K562 (cell line): ENCODE measurements around the gene SLC4A2. TPM values are rescaled to one million over a fixed set of nuclear protein-coding genes. Genes with fewer than 3 reads are reported as not detected.

Experiments used
- ADNP ChIP-seq: fragments of 200-800 bp; sonication (Bioruptor generic); IDR thresholded peaks from 2 replicates; pipeline ENCODE4 v1.6.1; 2016; ENCODE audit warnings: missing genetic modification characterization, missing compliant biosample characterization
- FIP1L1 ChIP-seq: fragments of 200-400 bp; formaldehyde crosslinking; IDR thresholded peaks from 2 replicates; pipeline ENCODE4 v1.6.1; 2018; ENCODE audit warnings: mild to moderate bottlenecking, low read depth, low read length; ENCODE audit not compliant: poor library complexity, severe bottlenecking
- FOXK2 ChIP-seq, 2 experiments: fragments of 450-650 bp; IDR thresholded peaks in 1 of 2; conservative IDR thresholded peaks in 1 of 2; 2 replicates each; pipeline ENCODE4 v1.6.1; 2016; ENCODE audit warnings: low read depth in 2 of 2, mild to moderate bottlenecking in 1 of 2
- HEY1 ChIP-seq: fragments of 250-450 bp; sonication (Bioruptor Pico); IDR thresholded peaks from 2 replicates; pipeline ENCODE4 v1.5.0; 2020; ENCODE audit warnings: mild to moderate bottlenecking, moderate library complexity, borderline replicate concordance
- MAFF ChIP-seq: IDR thresholded peaks from 2 replicates; pipeline ENCODE4 v1.6.1; 2012; ENCODE audit warnings: low read length, improper control_type of control experiment
- NCOA1 ChIP-seq: fragments of 450-650 bp; IDR thresholded peaks from 2 replicates; pipeline ENCODE4 v1.6.1; 2016; ENCODE audit warnings: low read depth
- NFRKB ChIP-seq: fragments of 450-650 bp; IDR thresholded peaks from 2 replicates; pipeline ENCODE4 v1.6.1; 2016; ENCODE audit warnings: low read depth
- POLR2AphosphoS2 ChIP-seq: IDR thresholded peaks from 2 replicates; pipeline ENCODE4 v1.6.1; 2012; ENCODE audit warnings: low read length, improper control_type of control experiment
- SMAD1 ChIP-seq: fragments of 150-350 bp; IDR thresholded peaks from 2 replicates; pipeline ENCODE4 v1.6.1; 2014; ENCODE audit warnings: low read length, low read depth; ENCODE audit not compliant: partially characterized antibody
- SPI1 ChIP-seq: IDR thresholded peaks from 2 replicates; pipeline ENCODE4 v1.6.1; 2011; ENCODE audit warnings: low read depth, low read length, control low read depth, borderline replicate concordance
- STAT5B ChIP-seq: fragments of 250-450 bp; sonication (Bioruptor Pico); IDR thresholded peaks from 2 replicates; pipeline ENCODE4 v1.8.0; 2021; ENCODE audit warnings: mild to moderate bottlenecking, inconsistent platforms
- TAL1 ChIP-seq: fragments of 450-650 bp; IDR thresholded peaks from 2 replicates; pipeline ENCODE4 v1.6.1; 2016; ENCODE audit warnings: mild to moderate bottlenecking
- TARDBP ChIP-seq: fragments of 450-650 bp; IDR thresholded peaks from 2 replicates; pipeline ENCODE4 v1.6.1; 2016
- YBX1 ChIP-seq: fragments of 450-650 bp; IDR thresholded peaks from 2 replicates; pipeline ENCODE4 v1.7.1; 2016; ENCODE audit warnings: mild to moderate bottlenecking
- ZBTB8A ChIP-seq: fragments of 450-650 bp; IDR thresholded peaks from 2 replicates; pipeline ENCODE4 v1.6.1; 2018; ENCODE audit warnings: mild to moderate bottlenecking, moderate library complexity; ENCODE audit not compliant: partially characterized antibody
- ZNF212 ChIP-seq: fragments of 450-650 bp; formaldehyde crosslinking; IDR thresholded peaks from 2 replicates; pipeline ENCODE4 v1.4.0; 2020; ENCODE audit warnings: mild to moderate bottlenecking
- ZNF23 ChIP-seq: fragments of 250-450 bp; sonication (Bioruptor Pico); IDR thresholded peaks from 2 replicates; pipeline ENCODE4 v1.4.0; 2020; ENCODE audit warnings: mild to moderate bottlenecking
- ZNF239 ChIP-seq: fragments of 250-450 bp; sonication (Bioruptor Pico); IDR thresholded peaks from 2 replicates; pipeline ENCODE4 v1.4.0; 2020; ENCODE audit warnings: mild to moderate bottlenecking
- ZNF253 ChIP-seq: fragments of 250-450 bp; sonication (Bioruptor Pico); conservative IDR thresholded peaks from 2 replicates; pipeline ENCODE4 v1.6.1; 2021; ENCODE audit warnings: mild to moderate bottlenecking
- ZNF3 ChIP-seq: fragments of 250-450 bp; sonication (Bioruptor Pico); IDR thresholded peaks from 2 replicates; pipeline ENCODE4 v1.5.0; 2021; ENCODE audit warnings: mild to moderate bottlenecking, moderate library complexity
- ZNF644 ChIP-seq: fragments of 200-800 bp; sonication (Bioruptor generic); IDR thresholded peaks from 2 replicates; pipeline ENCODE4 v1.6.1; 2016; ENCODE audit warnings: low read depth, missing genetic modification characterization, missing compliant biosample characterization
- ZNF76 ChIP-seq: fragments of 250-450 bp; sonication (Bioruptor Pico); IDR thresholded peaks from 2 replicates; pipeline ENCODE4 v1.4.0; 2020; ENCODE audit warnings: mild to moderate bottlenecking, moderate library complexity, borderline replicate concordance
- polyA plus RNA-seq, 8 experiments: library from polyadenylated mRNA; depleted of rRNA in 4 of 8; stranded (reverse) in 5 of 8; unstranded in 3 of 8; fragments of >200 nt; fragmentation: Nextera tagmentation in 2 of 8; fragmentation: Illumina TruSeq in 1 of 8; extraction: Ambion mirVana in 2 of 8; extraction: Trizol in 1 of 8; gene quantifications; 2 replicates each; pipeline versions ENCODE4 v1.2.1 to v1.2.3, GENCODE V29; 2011 to 2014; ENCODE audit warnings: inconsistent platforms in 1 of 8, missing spikeins in 1 of 8
- total RNA-seq, 7 experiments: library from RNA; depleted of rRNA in 6 of 7; stranded (reverse); fragments of >200 nt in 6 of 7; fragmentation: Illumina TruSeq in 2 of 7; extraction: Trizol in 2 of 7; gene quantifications; 2 replicates each; pipeline versions ENCODE4 v1.2.1 to v1.2.3, GENCODE V29; 2011 to 2021; ENCODE audit warnings: low replicate concordance in 1 of 7
- TF ChIP-seq, protein P1 (sequence below): IDR thresholded peaks from 2 replicates; pipeline ENCODE4 v1.6.1; 2011; ENCODE audit not compliant: insufficient read length; ENCODE audit errors: extremely low read depth
- TF ChIP-seq, protein P2 (sequence below): IDR thresholded peaks from 2 replicates; pipeline ENCODE4 v1.6.1; 2012; ENCODE audit warnings: low read depth, low read length, improper control_type of control experiment, borderline replicate concordance
- TF ChIP-seq, protein P3 (sequence below): fragments of 450-650 bp; formaldehyde crosslinking; IDR thresholded peaks from 2 replicates; pipeline ENCODE4 v1.4.0; 2022; ENCODE audit warnings: mild to moderate bottlenecking, moderate library complexity
- TF ChIP-seq, protein P4 (sequence below): fragments of 250-450 bp; sonication (Bioruptor Pico); IDR thresholded peaks from 2 replicates; pipeline ENCODE4 v1.8.0; 2021; ENCODE audit warnings: moderate library complexity, mild to moderate bottlenecking, inconsistent platforms
- TF ChIP-seq, protein P5 (sequence below): sonication (generic); formaldehyde crosslinking; IDR thresholded peaks from 2 replicates; pipeline ENCODE4 v1.8.0; 2022; ENCODE audit warnings: missing genetic modification reagents, mild to moderate bottlenecking, moderate library complexity, borderline replicate concordance

The SLC4A2 gene
- total and polyA plus RNA-seq, 9 of the 15 experiments (the other 6 are each of a cell fraction or from before 2014, with no cell fraction given) = 11.4 to 375 (median 130) TPM

DNA sequence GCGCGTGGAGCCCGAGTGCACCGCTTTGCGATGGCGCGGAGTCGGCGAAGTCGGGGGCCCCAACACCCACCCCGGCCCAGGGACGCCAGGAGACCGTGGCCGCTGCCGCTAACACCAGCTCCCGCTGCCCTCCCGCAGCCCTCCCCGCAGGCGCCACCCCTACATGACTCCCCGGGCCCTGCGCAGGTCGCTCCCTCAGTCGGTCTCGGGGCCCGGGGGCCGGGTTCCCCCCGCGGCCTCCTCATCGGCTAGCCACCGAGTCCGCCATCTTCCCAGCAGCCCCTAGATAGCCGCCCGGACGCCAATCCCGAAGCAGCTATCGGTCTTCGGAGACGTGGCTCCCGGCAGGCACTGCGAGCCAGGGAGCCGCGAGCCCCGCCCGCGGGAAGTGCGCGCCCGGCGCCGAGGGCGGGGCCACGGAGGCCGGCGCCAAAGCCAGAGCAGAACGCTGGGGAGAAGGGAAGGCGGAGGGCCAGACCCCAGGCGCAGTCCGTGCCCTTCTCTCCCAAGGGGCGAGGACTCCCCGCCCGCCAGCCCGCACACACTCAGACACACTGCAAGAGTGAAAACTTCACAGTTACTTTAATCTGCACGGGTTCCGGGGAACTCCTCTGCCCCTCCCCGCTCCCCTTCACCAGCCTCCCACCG lies 21.3 kb downstream of the SLC4A2 start, which contains the start of gene FASTK (continued):
- TF ChIP-seq ZNF644 (tag) (peak; percentile 83; the same call in 1 of the 2 replicates), ZNF212 (CRISPR knock-in tag) (peak; percentile 22; the same call in 1 of the 2 replicates), FOXK2 (conservative IDR thresholded peaks at IDR 0.05 in 1 of 2, IDR thresholded peaks at IDR 0.05 in 1 of 2; ENCODE audit: low read depth in 2 of 2) (no peak; a peak in 1 of 4 replicates), ZNF76 (CRISPR knock-in tag) (peak; percentile 82; the same call in 1 of the 2 replicates), MAFF (no peak), YBX1 (no peak), ZNF3 (CRISPR knock-in tag) (no peak), ZBTB8A (no peak), TARDBP (peak; percentile 39), NCOA1 (no peak), STAT5B (CRISPR knock-in tag) (peak; percentile 8; the same call in 1 of the 2 replicates), NFRKB (peak; percentile 92; the same call in 1 of the 2 replicates), FIP1L1 (peak; percentile 22), ZNF239 (no peak), SPI1 (peak; percentile 36; the same call in 1 of the 2 replicates), ADNP (tag) (no peak), HEY1 (no peak), ZNF253 (CRISPR knock-in tag) (no peak), POLR2AphosphoS2 (0 out of 2 replicates have a peak, but pooled peaks have one; percentile 96), SMAD1 (peak; percentile 59), TAL1 (no peak), ZNF23 (no peak)
- TF ChIP-seq, protein P1, sequence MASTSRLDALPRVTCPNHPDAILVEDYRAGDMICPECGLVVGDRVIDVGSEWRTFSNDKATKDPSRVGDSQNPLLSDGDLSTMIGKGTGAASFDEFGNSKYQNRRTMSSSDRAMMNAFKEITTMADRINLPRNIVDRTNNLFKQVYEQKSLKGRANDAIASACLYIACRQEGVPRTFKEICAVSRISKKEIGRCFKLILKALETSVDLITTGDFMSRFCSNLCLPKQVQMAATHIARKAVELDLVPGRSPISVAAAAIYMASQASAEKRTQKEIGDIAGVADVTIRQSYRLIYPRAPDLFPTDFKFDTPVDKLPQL = no peak
- TF ChIP-seq, protein P2, sequence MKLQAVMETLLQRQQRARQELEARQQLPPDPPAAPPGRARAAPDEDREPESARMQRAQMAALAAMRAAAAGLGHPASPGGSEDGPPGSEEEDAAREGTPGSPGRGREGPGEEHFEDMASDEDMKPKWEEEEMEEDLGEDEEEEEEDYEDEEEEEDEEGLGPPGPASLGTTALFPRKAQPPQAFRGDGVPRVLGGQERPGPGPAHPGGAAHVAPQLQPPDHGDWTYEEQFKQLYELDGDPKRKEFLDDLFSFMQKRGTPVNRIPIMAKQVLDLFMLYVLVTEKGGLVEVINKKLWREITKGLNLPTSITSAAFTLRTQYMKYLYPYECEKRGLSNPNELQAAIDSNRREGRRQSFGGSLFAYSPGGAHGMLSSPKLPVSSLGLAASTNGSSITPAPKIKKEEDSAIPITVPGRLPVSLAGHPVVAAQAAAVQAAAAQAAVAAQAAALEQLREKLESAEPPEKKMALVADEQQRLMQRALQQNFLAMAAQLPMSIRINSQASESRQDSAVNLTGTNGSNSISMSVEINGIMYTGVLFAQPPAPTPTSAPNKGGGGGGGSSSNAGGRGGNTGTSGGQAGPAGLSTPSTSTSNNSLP = no peak
- TF ChIP-seq, protein P3, sequence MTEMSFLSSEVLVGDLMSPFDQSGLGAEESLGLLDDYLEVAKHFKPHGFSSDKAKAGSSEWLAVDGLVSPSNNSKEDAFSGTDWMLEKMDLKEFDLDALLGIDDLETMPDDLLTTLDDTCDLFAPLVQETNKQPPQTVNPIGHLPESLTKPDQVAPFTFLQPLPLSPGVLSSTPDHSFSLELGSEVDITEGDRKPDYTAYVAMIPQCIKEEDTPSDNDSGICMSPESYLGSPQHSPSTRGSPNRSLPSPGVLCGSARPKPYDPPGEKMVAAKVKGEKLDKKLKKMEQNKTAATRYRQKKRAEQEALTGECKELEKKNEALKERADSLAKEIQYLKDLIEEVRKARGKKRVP (CRISPR knock-in tag) = peak; percentile 7
- TF ChIP-seq, protein P4, sequence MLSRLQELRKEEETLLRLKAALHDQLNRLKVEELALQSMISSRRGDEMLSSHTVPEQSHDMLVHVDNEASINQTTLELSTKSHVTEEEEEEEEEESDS (CRISPR knock-in tag) = no peak
- TF ChIP-seq, protein P5, sequence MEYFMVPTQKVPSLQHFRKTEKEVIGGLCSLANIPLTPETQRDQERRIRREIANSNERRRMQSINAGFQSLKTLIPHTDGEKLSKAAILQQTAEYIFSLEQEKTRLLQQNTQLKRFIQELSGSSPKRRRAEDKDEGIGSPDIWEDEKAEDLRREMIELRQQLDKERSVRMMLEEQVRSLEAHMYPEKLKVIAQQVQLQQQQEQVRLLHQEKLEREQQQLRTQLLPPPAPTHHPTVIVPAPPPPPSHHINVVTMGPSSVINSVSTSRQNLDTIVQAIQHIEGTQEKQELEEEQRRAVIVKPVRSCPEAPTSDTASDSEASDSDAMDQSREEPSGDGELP = peak; percentile 52
